Stimulated activated CD4-positive, alpha-beta T cell treated with anti-CD3 and anti-CD28 coated beads, Interleukin-15, amount 100 ng/mL, for 1 hour (primary cell): ENCODE data around the gene PIGC.

ENCODE experiments used
- DNase-seq, 2 donors: peaks; one replicate each; pipeline ENCODE4 v3.0.0-alpha.2; 2020; ENCODE audit warnings: low read depth in 1 of 2, low spot score in 1 of 2

Gene PIGC

GRCh38 chr1:172431721-172432192, 12.1 kb downstream of the PIGC start:
- DNase-seq = no peak

DNA sequence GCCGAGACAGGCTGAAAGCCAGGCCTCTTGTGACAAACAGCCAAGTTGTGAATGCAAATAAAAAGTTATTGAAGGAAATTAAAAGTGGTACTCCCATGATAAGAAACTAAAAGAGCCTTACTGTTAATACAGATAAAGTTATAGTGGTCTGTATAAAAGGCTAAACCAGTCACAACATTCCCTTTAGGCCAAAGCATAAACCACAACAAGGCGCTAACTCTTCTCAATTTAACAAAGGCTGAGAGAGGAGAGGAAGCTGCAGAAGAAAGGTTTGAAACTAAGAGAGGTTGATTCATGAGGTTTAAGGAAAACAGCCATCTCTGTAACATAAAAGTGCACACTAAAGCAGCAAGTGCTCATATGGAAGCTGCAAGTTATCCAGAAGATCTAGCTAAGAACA, 12.7 kb downstream of the PIGC start:
- no peak for DNase-seq

DNA sequence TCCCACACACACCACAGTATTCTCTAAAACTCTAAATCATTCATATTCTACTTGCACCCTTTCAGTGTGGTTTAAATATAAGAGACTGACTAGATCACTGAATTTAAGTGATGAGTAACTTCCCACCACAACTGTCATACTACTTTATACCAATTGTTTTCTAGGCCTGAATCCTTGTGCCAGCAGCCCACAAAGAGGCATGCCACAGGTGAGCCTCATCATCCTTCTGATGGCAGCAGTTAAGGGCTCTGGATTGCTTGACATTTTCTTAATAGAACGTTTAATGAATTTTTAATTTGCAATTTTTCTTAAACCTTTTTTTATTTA, 13.8 kb downstream of the PIGC start:
- no peak for DNase-seq

GRCh38 chr1:172429331-172430127, 14.3 kb downstream of the PIGC start:
- no peak for DNase-seq

- DNase-seq = no peak
These were observed 16.7 kb downstream of the PIGC start for GRCh38 chr1:172427191-172427590.

DNA sequence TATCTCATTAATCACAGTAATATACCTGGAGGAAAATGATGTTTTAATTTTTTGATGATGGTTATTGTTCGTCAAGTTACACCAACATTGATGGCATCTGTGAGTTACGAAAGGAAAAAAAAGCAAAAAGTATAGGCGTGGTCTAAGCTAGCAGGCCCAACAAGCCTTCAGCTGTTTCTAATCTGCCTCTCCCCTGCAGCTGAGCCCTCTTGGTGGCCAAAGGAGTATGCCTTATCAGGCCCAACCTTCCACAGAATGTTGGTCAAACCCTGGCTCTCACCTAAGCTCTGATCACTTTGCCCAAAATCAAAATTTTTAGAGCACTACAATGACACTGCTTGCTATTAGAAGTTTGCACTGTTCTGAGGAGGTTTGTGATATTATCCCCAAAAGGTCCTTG, 18.5 kb downstream of the PIGC start:
- DNase-seq = no peak

- DNase-seq = no peak
These were observed 20.5 kb downstream of the PIGC start for GRCh38 chr1:172423336-172423735.

DNA sequence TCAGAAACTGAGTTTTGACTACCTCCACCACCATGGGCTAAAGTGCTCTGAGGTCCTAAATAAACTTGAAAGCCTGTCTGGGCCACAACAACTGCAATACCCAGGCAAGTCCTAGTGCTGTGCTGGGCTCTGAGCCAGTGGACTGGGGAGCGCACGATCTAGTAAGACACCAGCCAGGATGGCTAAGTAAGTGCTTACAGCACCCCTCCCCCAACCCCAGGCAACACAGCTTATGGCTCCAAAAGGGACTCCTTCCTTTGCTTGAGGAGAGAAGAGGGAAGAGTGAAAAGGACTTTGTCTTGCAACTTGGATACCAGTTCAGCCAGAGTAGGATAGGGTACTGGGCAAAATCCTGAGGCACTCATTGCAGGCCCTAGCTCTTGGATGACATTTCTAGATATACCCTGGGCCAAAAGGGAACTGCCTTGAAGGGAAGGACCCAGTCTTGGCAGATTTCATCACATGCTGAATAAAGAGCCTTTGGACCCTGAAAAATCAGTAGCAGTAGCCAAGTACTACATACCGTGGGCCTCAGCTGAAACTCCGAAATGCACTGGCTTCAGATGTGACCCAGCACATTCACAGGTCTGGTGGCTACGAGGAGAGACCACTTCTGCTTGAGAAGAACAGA, 21.8 kb downstream of the PIGC start:
- DNase-seq = no peak

GRCh38 chr1:172420385-172420784, 23.5 kb downstream of the PIGC start, which contains the start of gene C1orf105:
C1orf105 (plus strand) TSS chr1:172420685; CDS start chr1:172420886, 201 bp downstream.
- no peak for DNase-seq

GRCh38 chr1:172417557-172417956, 26.3 kb downstream of the PIGC start:
- DNase-seq = no peak

GRCh38 chr1:172416496-172417035, 27.3 kb downstream of the PIGC start:
- no peak for DNase-seq

GRCh38 chr1:172414331-172414730, 29.5 kb downstream of the PIGC start:
- DNase-seq = no peak

GRCh38 chr1:172411791-172412338, 32.0 kb downstream of the PIGC start:
- no peak for DNase-seq

GRCh38 chr1:172410027-172410426, 33.8 kb downstream of the PIGC start:
- DNase-seq = no peak

- no peak for DNase-seq
These were observed 34.9 kb downstream of the PIGC start for GRCh38 chr1:172408958-172409357.

GRCh38 chr1:172406968-172407367, 36.9 kb downstream of the PIGC start:
- no peak for DNase-seq

DNA sequence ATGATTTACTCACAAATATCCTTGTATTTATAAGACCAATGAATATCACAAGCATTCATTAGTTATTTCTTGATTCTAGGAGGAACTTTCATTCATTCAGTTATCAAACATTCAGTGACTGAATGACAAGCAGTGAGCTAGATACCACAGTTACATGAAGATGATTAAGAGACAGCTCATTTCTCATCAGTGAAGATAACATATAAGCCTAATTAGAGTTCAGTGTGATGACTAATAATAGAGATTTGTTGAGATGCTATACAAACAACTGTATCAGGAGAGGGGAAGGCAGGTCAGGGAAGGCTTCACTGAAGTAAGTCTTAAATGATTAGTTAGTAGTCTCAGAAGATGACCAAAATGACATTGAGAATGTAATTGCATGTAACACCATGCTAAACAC, 38.0 kb downstream of the PIGC start:
- DNase-seq = no peak

GRCh38 chr1:172404121-172404520, 39.7 kb downstream of the PIGC start:
- DNase-seq = no peak

DNA sequence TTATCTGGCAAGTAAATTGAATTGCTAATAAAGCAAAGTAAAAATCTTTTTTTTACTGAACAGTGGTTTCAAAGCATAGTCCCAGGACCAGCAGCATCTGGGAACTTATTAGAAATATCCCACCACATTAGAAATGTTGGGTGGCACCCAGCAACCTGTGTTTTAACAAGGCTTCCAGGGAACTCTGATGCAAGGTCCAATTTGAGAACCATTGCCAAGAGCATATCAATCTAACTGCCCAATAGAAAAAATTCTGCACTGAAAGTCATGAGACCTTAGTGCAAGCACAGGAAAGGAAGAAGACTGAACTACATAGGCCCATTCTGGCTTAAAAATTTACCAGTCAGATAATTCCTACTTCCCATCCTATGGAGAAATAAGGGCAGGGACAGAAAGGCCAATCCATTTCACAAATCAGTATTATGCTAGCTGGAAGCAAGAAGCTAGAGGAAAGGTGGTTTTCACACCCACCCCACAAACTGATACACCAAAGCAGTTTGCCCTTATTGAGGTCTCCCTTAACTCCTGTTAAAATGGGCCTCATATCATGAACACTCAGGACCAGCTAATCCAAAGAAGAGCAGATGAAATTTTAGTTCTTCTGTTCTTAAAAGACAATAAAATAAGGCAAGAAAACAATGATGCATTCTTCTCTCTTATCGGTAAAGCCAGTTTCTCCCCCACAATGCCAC, 40.8 kb downstream of the PIGC start:
- DNase-seq = no peak

DNA sequence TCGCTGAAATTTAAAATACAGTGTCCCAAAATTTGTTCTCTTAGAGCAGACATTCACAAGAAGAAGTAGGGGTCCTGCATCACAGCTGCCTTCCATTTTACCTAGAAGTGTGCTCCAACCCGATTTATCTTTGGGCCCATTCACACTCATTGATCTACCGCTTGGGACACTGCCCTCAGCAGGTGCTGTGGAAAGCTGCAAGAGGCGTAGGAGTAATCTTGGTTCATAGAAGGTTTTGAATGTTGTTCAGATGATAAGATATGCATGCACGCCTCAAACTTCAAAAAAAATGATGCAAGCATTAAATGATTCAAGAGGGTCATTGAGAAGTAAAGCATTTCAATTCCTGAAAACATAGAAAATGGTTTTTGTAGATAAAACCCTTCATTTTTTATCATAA, 42.0 kb downstream of the PIGC start:
- DNase-seq = no peak

- no peak for DNase-seq
These were observed 42.4 kb downstream of the PIGC start for GRCh38 chr1:172401477-172401876.

DNA sequence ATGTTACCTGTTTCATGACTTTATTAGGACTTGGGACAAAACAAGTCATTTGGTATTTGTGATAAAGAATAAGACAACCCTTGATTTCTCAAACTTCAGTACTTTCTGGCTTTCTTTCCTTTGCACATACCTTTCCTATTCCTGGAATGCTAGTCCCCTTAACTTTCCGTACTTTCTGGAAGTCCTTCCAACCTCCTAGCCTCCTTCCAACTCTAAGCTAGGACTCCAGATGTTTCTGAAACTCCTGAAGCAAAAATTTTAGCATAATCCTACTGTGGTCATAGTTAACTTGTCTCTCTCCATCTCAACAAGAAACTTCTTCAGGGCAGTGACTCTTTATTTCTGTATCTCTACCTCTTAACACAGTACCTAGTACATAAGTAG, 43.2 kb downstream of the PIGC start:
- no peak for DNase-seq
